ELR (cell line): ENCODE results near the gene ANKRD13B.
A peak's percentile ranks its signal among the peaks of the same experiment; 100 is the strongest.

Source experiments
- DNase-seq: peaks from one replicate; pipeline ENCODE4 v3.0.0-alpha.2; 2015; ENCODE audit warnings: low read depth

ANKRD13B gene

DNA sequence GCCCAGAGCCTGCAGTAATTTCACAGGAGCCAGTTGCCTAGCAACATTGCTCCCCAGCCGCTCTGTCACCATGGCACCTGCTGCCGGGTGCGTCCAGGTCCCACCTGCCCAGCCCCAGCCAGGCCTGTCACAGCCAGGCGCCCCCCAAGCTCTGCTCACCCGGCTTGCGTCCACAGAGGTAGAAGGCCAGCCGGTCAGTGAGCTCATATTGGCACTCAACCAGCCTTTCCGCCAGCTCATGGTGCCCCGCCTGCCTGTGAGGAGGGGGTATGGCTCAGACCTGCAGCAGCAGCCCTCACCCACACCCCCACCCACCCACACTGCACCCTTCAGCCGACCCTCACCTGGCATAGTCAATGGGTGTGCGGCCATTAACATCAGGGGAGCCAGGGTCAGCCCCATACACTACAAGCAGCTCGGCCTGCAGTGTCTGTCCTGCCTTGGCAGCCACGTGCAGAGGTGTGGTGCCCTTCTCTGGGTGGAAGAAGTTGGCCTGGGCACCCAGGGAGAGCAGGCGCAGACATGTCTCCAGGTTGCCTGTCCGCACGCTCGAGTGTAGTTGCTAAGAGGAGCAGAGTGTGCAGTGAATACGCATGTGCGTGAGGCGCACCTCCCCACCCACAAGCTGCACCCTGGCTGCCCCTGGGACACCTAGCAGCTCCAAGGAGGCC lies 11.2 kb upstream of the ANKRD13B start:
- DNase-seq: no peak

DNA sequence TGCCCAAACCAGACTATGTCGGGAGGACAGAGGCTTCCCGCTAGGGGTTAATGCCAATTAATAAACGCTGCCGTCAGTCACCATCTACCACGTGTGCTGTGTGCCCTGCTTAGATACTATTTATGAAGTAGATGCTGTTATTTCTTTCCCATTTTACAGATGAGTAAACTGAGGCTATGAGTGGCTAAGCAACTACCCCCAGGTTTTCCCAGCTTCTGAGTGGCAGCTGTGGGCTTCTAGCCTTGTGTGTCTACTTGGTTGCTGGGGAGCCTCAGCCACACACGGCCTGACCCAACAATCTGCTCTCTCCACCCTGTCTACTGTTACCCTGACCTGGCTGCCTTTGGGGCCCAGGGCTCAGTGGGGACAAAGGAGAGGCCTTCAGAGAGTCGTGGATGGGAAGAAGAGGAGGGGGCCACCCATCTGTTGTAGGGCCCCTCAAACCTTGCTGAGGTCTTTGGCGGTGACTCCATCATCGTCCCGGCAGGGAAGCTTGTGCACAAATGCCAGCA lies 10.6 kb upstream of the ANKRD13B start:
- DNase-seq: no peak

GRCh38 chr17:29582772-29583171 lies 10.2 kb upstream of the ANKRD13B start:
- no peak for DNase-seq

GRCh38 chr17:29583324-29584248 lies 9.3 kb upstream of the ANKRD13B start:
- DNase-seq: no peak

- DNase-seq: no peak
These were observed 8.4 kb upstream of the ANKRD13B start for GRCh38 chr17:29584452-29585079.

DNA sequence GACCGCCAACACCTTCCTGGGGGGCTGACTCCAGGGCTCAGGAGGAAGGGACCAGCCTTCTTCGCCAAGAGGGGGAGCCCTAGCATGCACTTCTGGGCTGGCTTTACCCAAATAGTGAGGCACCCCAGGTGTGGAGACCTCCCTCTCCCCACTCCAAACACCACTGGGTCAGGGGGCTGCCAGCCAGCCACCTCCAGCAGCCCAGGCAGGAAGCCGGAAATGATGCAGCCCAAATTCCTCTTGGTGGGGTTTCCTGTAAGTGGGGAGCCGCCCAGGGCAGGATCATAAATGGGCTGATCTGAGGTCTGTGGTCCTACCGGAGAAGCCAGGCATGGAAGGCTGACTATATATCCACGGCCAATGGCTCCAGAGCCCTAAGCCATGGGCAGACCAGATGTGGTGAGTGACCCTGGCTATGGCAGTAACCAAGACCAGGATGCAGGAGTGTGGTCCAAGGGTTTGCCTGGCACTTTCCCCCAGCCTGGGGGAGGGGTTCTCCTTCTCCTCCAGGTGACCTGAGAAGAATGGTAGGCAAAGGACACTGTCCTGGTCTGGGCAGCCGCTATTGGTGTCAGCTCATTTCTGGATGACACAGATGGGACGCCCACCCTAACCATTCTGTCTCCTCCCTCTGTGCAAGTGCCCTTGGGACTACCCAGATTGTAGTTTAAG lies 7.7 kb upstream of the ANKRD13B start:
- DNase-seq: peak; percentile 53

GRCh38 chr17:29586676-29587469 lies 6.1 kb upstream of the ANKRD13B start:
- DNase-seq: peak; percentile 37

DNA sequence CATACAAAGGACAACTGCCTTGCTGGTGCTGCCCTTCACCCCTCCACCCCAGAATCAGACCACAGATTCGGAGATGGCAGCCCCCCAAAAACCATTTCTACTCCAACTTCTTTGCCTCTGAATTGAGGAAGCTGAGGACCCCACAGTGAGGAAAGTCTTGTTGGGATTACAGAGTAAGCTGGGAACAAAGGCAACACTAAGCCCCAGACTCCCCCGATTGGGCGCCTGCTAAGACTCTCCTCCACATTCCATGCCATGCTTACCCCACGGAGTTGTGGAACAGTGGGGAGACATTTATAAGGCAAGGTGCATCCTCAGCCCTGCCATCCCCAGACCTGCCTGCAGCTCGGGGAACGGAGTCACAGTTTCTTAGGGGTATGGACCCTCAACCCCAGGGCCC lies 5.3 kb upstream of the ANKRD13B start:
- no peak for DNase-seq

DNA sequence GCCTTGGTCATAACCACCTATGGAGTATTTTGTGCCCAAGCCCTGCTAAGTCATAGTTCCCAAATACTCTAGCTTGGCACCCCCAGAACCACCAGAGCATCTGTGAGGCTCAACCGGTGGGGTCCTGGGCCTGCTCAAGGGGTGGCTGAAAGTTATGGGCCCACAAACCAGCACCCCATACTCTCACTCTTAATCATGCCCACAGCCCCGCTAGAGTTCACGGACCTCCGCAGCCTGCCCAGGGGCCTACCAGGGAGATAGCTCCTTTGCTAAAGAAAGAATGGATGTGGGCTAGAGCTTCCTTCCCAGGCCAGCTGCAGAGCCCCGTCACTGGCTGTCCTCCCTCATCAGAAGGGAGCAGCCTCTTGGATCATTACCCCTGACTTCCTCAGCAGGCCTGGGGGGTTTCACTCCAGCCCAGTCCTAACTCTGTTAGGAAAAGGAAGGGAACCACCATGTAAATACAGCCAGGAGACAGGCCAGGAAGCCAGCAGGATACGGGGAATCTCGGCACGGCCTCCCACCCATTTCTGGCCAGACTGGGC lies 4.8 kb upstream of the ANKRD13B start:
- no peak for DNase-seq

DNA sequence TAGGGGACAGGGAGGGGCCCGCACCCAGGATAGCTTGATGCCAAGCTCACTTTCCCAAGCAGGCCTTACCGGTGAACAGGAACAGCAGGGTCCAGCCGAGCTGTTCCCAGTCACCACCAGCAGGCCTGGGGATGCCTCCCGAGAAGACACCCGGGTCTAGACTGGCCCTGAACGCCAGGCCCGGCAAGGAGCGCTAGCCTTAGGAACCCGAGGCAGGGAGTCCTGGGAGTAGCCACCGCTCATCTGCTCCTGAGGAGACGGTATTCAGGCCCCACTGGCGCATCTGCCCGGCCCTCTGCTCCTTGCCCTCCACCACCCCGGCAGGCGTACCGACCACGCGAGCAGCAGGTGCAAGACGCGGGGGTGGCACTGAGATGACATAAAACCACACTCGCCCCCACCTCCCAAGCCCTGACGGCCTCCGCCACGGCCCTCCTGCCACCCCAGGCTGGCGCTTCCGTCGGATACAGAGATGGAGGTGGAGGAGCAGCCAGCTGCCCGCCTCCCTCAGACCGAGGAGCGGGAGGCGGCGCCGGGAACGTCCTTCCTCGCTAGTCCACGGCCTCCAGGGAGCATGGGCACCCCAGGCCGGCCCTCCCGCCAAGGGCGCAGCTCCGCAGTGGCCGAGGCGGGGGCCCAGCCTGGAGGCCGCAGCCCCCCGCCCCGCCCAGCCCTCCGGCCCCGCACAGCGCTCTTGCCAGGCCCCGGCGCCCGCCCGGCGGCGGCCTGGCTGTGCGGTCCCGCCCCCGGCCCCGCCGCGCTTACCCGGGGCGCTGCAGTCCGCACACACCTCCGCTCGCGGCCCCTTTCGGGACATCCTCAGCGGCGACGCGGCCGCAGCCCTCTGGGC lies 4.1 kb upstream of the ANKRD13B start:
- DNase-seq: peak; percentile 63

- DNase-seq: peak; percentile 91
These were observed 3.2 kb upstream of the ANKRD13B start, which contains the start of gene GIT1 for GRCh38 chr17:29589524-29590410. Gene GIT1, minus strand, starts transcription at chr17:29589648. Its CDS starts 270 bp downstream, at chr17:29589378.

DNA sequence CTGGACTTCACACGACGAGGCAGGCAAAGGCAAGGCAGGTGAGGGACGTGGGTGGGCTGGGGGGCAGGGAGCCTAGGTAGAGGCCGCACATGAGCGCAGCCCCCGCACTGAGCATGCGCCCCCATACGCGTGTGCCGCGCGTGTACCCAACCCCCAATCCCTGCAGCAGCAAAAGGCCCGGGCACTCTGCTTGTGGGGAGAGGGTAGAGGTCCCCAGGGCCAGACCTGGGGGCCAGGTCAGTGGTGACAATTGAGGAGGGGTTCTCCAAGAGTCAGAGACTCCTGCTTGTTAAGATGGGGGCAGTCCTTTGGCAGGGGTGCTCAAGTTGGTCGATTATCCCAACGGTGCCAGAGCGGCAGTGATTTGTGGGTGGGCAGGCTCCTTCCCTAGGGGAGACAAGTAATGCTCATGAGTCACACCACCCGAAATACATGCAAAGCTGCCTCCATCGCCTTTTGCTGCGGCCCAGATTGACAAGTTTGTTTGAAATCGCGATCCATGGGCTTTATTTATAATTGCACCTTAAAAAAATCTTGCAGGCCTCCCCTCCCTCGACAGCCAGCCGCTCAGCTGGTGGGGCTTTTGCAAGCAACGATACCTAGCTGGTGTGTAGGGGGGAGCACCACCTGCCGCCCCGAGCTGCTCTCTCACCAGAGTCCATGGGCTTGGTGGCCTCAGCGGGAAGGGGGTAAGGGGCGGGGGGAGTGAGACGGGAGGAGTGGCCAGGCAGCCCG lies 2.4 kb upstream of the ANKRD13B start:
- DNase-seq: peak; percentile 82

DNA sequence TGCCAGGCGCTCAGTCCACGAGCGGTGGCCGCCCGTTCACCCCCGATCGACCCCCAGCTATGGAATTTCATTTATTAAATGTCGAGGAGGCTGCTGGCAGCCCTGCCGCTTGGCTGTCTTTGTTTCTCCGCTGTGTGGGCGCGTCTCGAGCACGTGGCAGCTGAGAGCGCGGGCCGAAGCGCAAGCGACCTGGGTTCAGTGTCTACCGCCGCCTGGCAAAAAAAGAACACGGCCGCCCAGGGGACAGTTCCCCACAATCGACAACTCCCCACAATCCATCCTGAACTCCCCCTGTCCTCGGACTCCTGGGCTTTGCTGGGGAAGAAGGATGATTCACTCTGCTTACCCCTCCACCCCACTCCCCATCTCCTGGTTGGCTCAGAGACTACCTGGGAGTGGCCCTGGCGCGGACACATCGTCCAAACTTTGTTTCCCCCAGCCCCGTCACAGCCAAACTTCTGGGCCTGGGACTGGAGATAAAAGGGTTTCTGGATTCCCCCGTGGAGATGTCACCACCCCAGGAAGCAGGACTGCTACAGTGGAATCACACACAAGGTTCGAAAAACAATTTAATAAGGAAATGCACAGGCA lies 1.7 kb upstream of the ANKRD13B start:
- peak; percentile 71 for DNase-seq

- peak; percentile 86 for DNase-seq
These were observed 959 bp upstream of the ANKRD13B start for GRCh38 chr17:29591737-29592608.

DNA sequence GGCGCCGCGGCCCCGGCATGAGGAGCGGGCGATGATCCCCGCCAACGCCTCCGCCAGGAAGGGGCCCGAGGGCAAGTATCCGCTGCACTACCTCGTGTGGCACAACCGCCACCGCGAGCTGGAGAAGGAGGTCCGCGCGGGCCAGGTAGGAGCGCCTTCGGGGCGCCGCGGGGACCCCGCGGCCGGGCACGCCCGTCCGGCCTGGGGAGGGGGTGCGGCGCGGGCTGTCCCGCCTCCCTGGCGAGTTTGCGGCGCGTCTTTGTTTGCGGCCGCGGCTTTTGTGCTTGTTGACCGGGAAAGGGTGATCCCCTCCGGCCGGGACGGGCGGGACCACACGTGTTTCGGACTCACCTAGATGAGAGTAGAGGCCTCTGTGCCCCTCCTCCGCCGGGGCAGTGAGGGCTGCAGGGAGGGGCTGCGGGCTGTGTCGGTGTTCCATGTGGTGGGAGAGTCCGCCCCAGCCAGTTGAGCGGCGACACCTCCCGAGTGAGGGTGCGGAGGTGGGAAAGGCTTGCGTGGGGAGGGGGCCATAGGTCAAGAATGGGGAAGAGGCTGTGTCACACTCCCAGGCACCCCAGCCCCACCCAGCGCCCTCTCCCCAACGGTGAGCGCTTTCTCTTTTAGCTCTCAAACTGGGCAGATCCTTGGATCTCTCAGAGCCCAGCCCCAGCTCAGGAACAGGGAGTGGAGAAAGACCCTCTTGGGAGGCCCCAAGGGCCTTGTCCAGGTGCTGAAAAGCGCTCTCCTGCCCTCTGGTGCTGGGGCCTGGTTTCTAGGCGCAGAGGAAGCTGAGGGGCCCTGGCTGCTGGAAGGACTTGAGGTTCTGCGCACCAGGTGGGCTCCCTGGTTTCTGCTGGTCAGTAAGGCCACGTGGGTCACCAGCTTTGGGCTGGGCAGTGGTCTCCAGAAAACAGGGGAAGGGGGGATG lies 923 bp downstream of the ANKRD13B start:
- DNase-seq: peak; percentile 43
